ENCODE data around the gene SOWAHC. TPM values are rescaled to one million over a fixed set of nuclear protein-coding genes. Genes with fewer than 3 reads are reported as not detected.
"Not testable (repeated sequence)": the region's sequence is repeated elsewhere in the genome, so short reads cannot be mapped to it uniquely, and the experiment has no call there.

The SOWAHC gene
- total RNA-seq, 1 donor from 2014 or later = 14.2 TPM

DNA sequence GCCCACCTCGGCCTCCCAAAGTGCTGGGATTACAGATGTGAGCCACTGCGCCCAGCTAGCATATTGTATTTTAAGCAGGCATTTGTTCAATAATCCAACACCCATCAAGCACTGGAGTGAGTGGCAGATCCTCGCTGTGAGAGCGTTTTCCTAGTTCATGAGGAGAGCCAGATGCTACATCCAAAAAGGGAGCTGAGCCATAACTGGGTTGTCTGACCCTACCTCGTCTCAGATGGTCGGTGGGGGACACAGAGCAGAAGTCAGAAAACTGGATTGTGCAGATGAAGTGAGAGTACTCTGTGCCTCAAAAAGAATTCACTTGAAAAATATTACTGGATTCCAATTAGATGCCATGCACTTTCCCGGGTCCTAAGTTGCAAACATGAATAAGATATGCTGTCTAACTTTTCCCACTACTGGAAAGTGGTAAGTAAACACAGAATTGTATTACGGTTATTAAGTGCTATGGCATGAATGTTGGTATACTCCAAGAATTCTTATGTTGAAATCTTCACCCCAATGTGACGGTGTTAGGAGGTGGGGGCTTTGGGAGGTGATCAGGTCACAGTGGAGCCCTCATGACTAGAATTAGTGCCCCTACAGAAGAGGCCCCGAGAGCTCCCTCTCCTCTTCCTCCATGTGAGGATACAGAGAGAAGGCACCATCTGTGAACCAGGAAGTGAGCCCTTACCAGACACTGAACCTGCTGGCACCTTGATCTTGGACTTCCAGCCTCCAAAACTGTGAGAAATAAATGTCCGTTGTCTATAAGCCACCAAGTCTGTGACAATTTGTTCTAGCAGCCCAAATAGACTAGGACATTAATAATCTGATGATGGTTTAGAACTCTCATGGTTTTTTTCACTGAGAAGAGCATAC, 21.5 kb downstream of the SOWAHC start:
- H3K27ac Mint-ChIP-seq (ENCODE audit: unreplicated experiment) = no peak overlapping the region
- H3K4me3 Mint-ChIP-seq (ENCODE audit: unreplicated experiment) = no peak overlapping the region
- peaks cover 14% of the 10 kb centered on the region for H3K4me1 Mint-ChIP-seq (ENCODE audit: low read depth)
- no peak for DNase-seq (ENCODE audit: low spot score)
- H3K9me3 Mint-ChIP-seq (ENCODE audit: low read depth) = no peaks in the 10 kb centered on the region
- no peaks in the 10 kb centered on the region for H3K36me3 Mint-ChIP-seq (ENCODE audit: low read depth)
- no peaks in the 10 kb centered on the region for H3K27me3 Mint-ChIP-seq (ENCODE audit: low read depth)
- TF ChIP-seq, protein P1, sequence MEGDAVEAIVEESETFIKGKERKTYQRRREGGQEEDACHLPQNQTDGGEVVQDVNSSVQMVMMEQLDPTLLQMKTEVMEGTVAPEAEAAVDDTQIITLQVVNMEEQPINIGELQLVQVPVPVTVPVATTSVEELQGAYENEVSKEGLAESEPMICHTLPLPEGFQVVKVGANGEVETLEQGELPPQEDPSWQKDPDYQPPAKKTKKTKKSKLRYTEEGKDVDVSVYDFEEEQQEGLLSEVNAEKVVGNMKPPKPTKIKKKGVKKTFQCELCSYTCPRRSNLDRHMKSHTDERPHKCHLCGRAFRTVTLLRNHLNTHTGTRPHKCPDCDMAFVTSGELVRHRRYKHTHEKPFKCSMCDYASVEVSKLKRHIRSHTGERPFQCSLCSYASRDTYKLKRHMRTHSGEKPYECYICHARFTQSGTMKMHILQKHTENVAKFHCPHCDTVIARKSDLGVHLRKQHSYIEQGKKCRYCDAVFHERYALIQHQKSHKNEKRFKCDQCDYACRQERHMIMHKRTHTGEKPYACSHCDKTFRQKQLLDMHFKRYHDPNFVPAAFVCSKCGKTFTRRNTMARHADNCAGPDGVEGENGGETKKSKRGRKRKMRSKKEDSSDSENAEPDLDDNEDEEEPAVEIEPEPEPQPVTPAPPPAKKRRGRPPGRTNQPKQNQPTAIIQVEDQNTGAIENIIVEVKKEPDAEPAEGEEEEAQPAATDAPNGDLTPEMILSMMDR (IDR thresholded peaks at IDR 0.05) = no peak

DNA sequence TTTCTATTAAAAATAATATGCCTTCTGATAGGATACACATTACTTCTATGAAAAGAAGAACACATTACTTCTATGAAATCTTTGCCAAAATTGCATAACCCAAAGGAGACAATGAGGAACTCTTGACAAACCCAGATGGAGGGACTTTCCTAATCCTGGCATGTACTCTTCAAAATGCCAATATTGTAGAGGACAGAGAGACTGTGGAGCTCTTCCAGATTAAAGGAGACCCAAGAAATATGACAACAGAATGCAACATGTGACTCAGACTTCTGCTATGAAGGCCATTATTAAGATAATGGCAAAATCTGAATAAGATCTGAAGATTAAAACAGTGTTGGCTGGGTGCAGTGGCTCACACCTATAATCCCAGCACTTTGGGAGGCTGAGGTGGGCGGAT, 22.2 kb downstream of the SOWAHC start:
- no peaks in the 10 kb centered on the region for H3K27me3 Mint-ChIP-seq (ENCODE audit: low read depth)
- no peak for DNase-seq (ENCODE audit: low spot score)
- H3K27ac Mint-ChIP-seq (ENCODE audit: unreplicated experiment) = no peak overlapping the region
- H3K4me1 Mint-ChIP-seq (ENCODE audit: low read depth) = peaks cover 14% of the 10 kb centered on the region
- no peak overlapping the region for H3K4me3 Mint-ChIP-seq (ENCODE audit: unreplicated experiment)
- H3K9me3 Mint-ChIP-seq (ENCODE audit: low read depth) = no peaks in the 10 kb centered on the region
- no peaks in the 10 kb centered on the region for H3K36me3 Mint-ChIP-seq (ENCODE audit: low read depth)
- TF ChIP-seq, protein P1 (IDR thresholded peaks at IDR 0.05) = no peak

GRCh38 chr2:109637749-109638570, 23.8 kb downstream of the SOWAHC start:
- Mint-ChIP-seq H3K4me3 (ENCODE audit: unreplicated experiment) (no peak overlapping the region), H3K4me1 (ENCODE audit: low read depth) (peaks cover 14% of the 10 kb centered on the region), H3K27ac (ENCODE audit: unreplicated experiment) (no peak overlapping the region), H3K9me3 (ENCODE audit: low read depth) (no peaks in the 10 kb centered on the region), H3K27me3 (ENCODE audit: low read depth) (no peaks in the 10 kb centered on the region), H3K36me3 (ENCODE audit: low read depth) (no peaks in the 10 kb centered on the region)
- no peak for DNase-seq (ENCODE audit: low spot score)
- TF ChIP-seq, protein P1 (IDR thresholded peaks at IDR 0.05) = no peak

DNA sequence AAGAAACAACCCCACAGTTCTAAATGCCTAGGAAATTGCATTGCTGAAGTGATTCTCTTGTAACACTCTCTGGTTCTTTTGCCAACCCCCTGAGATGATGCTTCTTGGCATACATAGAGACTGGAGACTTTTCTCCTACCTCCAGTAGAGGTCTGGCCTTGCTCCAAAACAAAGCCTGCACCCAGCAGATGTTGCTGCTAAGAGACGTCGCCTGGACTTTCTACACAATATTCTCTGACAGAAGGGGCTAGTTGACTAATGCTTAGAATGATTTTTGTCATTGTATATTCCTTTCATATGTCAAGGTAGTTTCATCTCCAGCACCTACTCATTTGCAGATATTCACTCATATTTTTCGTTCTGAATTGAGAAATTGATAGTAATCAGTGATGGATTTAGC, 24.6 kb downstream of the SOWAHC start:
- no peak for DNase-seq (ENCODE audit: low spot score)
- H3K27me3 Mint-ChIP-seq (ENCODE audit: low read depth) = no peaks in the 10 kb centered on the region
- no peaks in the 10 kb centered on the region for H3K9me3 Mint-ChIP-seq (ENCODE audit: low read depth)

DNA sequence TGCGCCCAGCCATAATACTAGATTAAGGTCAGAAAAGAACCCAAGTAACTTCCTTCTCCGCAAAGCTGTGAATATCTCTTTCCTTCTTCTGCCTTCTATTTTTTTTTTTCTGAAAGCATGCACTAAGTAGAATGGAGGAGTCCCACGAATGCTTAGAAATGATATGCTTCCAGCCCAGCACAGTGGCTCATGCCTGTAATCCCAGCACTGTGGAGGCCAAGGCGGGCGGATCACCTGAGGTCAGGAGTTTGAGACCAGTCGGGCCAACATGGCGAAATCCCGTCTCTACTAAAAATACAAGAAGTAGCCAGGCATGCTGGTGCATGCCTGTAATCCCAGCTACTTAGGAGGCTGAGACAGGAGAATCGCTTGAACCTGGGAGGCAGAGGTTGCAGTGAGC, 25.8 kb downstream of the SOWAHC start:
- not testable (repeated sequence) for H3K27me3 Mint-ChIP-seq (ENCODE audit: low read depth); H3K4me3 Mint-ChIP-seq (ENCODE audit: unreplicated experiment); H3K36me3 Mint-ChIP-seq (ENCODE audit: low read depth); H3K27ac Mint-ChIP-seq (ENCODE audit: unreplicated experiment); DNase-seq (ENCODE audit: low spot score); H3K9me3 Mint-ChIP-seq (ENCODE audit: low read depth)
- peaks cover 24% of the 10 kb centered on the region for H3K4me1 Mint-ChIP-seq (ENCODE audit: low read depth)

More for the DNA sequence above, 24.6 kb downstream of the SOWAHC start:
- TF ChIP-seq, protein P1 (IDR thresholded peaks at IDR 0.05) = no peak
- no peaks in the 10 kb centered on the region for H3K36me3 Mint-ChIP-seq (ENCODE audit: low read depth)
- H3K4me1 Mint-ChIP-seq (ENCODE audit: low read depth) = peaks cover 14% of the 10 kb centered on the region
- no peak overlapping the region for H3K27ac Mint-ChIP-seq (ENCODE audit: unreplicated experiment)
- no peak overlapping the region for H3K4me3 Mint-ChIP-seq (ENCODE audit: unreplicated experiment)
